ENCODE data around the gene GATAD2A.

Gene GATAD2A

GRCh38 chr19:19529783-19530422, 124.4 kb downstream of the GATAD2A start:
- Histone ChIP-seq H3K79me2 (peaks cover 5% of the 10 kb centered on the region), H3K36me3 (ENCODE audit: control insufficient read depth, insufficient read depth, low read length) (no peaks in the 10 kb centered on the region), H3K4me1 (no peaks in the 10 kb centered on the region), H2AFZ (no peak overlapping the region), H3K27me3 (ENCODE audit: control insufficient read depth, insufficient read depth, low read length) (no peaks in the 10 kb centered on the region), H3K4me2 (ENCODE audit: low read length) (no peak overlapping the region), H3K9ac (no peak overlapping the region), H3K27ac (no peak overlapping the region), H3K4me3 (ENCODE audit: low read depth, low read length) (no peak overlapping the region), H3K9me3 (ENCODE audit: control insufficient read depth, low read length) (no peaks in the 10 kb centered on the region)
- no peak for TF ChIP-seq CTCF (IDR thresholded peaks at IDR 0.05)

GRCh38 chr19:19530423-19530804, 124.9 kb downstream of the GATAD2A start:
- H3K4me1 ChIP-seq = no peaks in the 10 kb centered on the region
- H3K4me2 ChIP-seq (ENCODE audit: low read length) = no peak overlapping the region
- TF ChIP-seq CTCF (IDR thresholded peaks at IDR 0.05) = no peak

GRCh38 chr19:19530889-19531288, 125.4 kb downstream of the GATAD2A start:
- Histone ChIP-seq H3K4me3 (ENCODE audit: low read depth, low read length) (no peak overlapping the region), H3K4me2 (ENCODE audit: low read length) (no peak overlapping the region), H2AFZ (no peak overlapping the region), H3K27me3 (ENCODE audit: control insufficient read depth, insufficient read depth, low read length) (no peaks in the 10 kb centered on the region), H3K36me3 (ENCODE audit: control insufficient read depth, insufficient read depth, low read length) (no peaks in the 10 kb centered on the region), H3K27ac (no peak overlapping the region), H3K4me1 (no peaks in the 10 kb centered on the region), H3K9ac (no peak overlapping the region), H3K79me2 (no peaks in the 10 kb centered on the region), H3K9me3 (ENCODE audit: control insufficient read depth, low read length) (no peaks in the 10 kb centered on the region)
- no peak for TF ChIP-seq CTCF (IDR thresholded peaks at IDR 0.05)

More at GRCh38 chr19:19530423-19530804, 124.9 kb downstream of the GATAD2A start:
- Histone ChIP-seq H3K79me2 (peaks cover 2% of the 10 kb centered on the region), H3K9ac (no peak overlapping the region), H3K27me3 (ENCODE audit: control insufficient read depth, insufficient read depth, low read length) (no peaks in the 10 kb centered on the region), H3K27ac (no peak overlapping the region), H3K9me3 (ENCODE audit: control insufficient read depth, low read length) (no peaks in the 10 kb centered on the region), H3K36me3 (ENCODE audit: control insufficient read depth, insufficient read depth, low read length) (no peaks in the 10 kb centered on the region), H3K4me3 (ENCODE audit: low read depth, low read length) (no peak overlapping the region), H2AFZ (no peak overlapping the region)

- H3K79me2 ChIP-seq = no peaks in the 10 kb centered on the region
- no peak overlapping the region for H3K27ac ChIP-seq
- H3K27me3 ChIP-seq (ENCODE audit: control insufficient read depth, insufficient read depth, low read length) = no peaks in the 10 kb centered on the region
- TF ChIP-seq CTCF (IDR thresholded peaks at IDR 0.05) = peak; percentile 96
- no peak overlapping the region for H2AFZ ChIP-seq
- H3K36me3 ChIP-seq (ENCODE audit: control insufficient read depth, insufficient read depth, low read length) = no peaks in the 10 kb centered on the region
- no peaks in the 10 kb centered on the region for H3K4me1 ChIP-seq
- no peak overlapping the region for H3K4me2 ChIP-seq (ENCODE audit: low read length)
- no peak overlapping the region for H3K4me3 ChIP-seq (ENCODE audit: low read depth, low read length)
- H3K9ac ChIP-seq = no peak overlapping the region
- no peaks in the 10 kb centered on the region for H3K9me3 ChIP-seq (ENCODE audit: control insufficient read depth, low read length)
Measured at GRCh38 chr19:19531951-19532805, 126.7 kb downstream of the GATAD2A start.
